ENCODE results near the gene KCTD10.

DNA sequence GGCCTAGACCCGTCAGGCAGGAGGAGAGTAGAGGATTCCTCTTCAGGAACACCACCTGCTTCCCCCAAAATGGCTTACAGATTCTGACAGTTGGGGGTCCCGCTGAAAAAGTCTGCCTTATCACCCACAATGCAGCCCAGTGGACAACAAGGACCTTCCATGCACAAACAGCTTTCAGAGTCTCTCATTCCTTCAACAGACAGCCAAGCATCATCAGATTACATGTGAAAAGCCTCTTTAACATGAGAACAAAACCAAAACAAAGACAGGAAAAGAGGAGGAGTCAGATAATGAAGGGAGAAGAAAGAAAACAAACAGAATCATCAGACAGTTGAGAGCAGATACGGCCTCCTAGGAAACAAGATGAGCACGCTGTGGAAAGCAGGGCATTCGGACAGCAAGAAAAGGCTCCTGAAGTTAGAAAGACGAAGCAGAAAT lies 18.3 kb downstream of the KCTD10 start:
- TF ChIP-seq CTCF (IDR thresholded peaks at IDR 0.05): no peak
- TF ChIP-seq POLR2AphosphoS5 (IDR thresholded peaks at IDR 0.05; ENCODE audit: low read depth, low read length): no peak
- TF ChIP-seq SIN3A (IDR thresholded peaks at IDR 0.05; ENCODE audit: borderline replicate concordance, insufficient read depth, low read depth, low read length): no peak

Data from Panc1 (cell line).